Endothelial cell of umbilical vein (primary cell): ENCODE measurements around the gene ATP8B3.

ENCODE experiments used
- EZH2 ChIP-seq: IDR thresholded peaks from 2 replicates; pipeline ENCODE4 v1.6.1; 2012; ENCODE audit warnings: borderline replicate concordance, low read depth, mild to moderate bottlenecking, moderate library complexity, low read length, inconsistent platforms; ENCODE audit not compliant: severe bottlenecking
- POLR2A ChIP-seq: IDR thresholded peaks from 2 replicates; pipeline ENCODE4 v1.6.1; 2012; ENCODE audit warnings: low read depth, mild to moderate bottlenecking, control low read depth, low read length
- POLR2AphosphoS5 ChIP-seq: IDR thresholded peaks from 2 replicates; pipeline ENCODE4 v1.6.1; 2012; ENCODE audit warnings: low read depth, mild to moderate bottlenecking, control low read depth, low read length, moderate library complexity; ENCODE audit not compliant: insufficient read depth
- TF ChIP-seq, protein P1 (sequence below), 2 donors: IDR thresholded peaks; 1 replicate in 1 of 2; 2 replicates in 1 of 2; pipeline ENCODE4 v1.5.1; 2011; ENCODE audit warnings: low read length in 2 of 2, mild to moderate bottlenecking in 2 of 2, moderate library complexity in 2 of 2, control low read depth in 1 of 2, inconsistent platforms in 1 of 2, low read depth in 1 of 2; ENCODE audit not compliant: insufficient read depth in 1 of 2; ENCODE audit errors: extremely low read depth in 1 of 2

DNA sequence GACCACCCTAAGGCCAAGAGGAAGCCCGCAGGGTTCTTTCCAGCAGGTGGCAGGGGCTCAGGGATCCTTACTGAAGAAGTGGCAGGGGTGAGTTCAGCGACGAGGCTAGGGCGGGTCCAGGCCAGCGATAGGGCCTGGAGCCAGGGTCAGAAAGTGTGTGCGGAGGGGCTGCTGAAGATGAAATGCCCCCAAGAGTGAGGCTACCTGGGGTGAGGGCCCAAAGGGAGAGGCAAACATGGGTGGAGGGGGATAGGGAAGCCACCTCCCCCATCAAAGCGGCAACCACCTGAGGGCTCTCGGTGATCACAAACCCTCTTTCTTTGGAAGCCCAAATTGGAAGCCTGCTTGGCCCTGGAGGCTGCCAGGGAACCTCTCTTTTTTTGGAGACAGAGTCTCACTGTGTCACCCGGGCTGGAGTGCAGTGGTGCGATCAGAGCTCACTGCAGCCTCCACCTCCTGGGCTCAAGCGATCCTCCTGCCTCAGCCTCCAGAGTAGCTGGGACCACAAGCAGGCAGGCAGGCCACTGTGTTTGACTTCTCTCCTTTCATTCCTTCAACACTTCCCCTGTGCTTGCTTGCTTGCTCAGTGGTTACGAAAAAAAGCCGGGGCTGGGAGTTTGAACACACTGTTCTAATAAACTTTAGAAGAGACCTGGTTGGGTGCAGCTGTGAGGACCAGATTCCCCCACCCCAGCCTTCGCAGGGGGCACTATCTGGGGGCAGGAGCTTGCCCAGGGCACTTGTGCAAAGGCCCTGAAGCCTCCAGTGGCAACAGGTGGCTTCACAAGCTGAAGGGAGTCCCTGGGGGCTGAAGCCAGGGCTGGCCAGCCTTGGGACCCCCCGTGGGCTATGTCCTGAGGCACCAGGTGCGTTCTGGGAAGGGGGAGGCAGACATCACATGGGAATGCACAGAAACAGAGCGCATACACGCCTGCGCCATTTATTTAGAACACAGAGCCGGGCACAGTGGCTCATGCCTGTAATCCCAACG is 1.4 kb upstream of the ATP8B3 start:
- TF ChIP-seq, protein P1, sequence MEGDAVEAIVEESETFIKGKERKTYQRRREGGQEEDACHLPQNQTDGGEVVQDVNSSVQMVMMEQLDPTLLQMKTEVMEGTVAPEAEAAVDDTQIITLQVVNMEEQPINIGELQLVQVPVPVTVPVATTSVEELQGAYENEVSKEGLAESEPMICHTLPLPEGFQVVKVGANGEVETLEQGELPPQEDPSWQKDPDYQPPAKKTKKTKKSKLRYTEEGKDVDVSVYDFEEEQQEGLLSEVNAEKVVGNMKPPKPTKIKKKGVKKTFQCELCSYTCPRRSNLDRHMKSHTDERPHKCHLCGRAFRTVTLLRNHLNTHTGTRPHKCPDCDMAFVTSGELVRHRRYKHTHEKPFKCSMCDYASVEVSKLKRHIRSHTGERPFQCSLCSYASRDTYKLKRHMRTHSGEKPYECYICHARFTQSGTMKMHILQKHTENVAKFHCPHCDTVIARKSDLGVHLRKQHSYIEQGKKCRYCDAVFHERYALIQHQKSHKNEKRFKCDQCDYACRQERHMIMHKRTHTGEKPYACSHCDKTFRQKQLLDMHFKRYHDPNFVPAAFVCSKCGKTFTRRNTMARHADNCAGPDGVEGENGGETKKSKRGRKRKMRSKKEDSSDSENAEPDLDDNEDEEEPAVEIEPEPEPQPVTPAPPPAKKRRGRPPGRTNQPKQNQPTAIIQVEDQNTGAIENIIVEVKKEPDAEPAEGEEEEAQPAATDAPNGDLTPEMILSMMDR (IDR thresholded peaks at IDR 0.05; ENCODE audit: extremely low read depth in 1 of 2, insufficient read depth in 1 of 2, low read depth in 1 of 2, low read length in 2 of 2): no peak
- TF ChIP-seq POLR2A (no peak), POLR2AphosphoS5 (peak; percentile 7), EZH2 (no peak)
